ENCODE measurements around the gene C5AR1.
A peak's percentile ranks its signal among the peaks of the same experiment; 100 is the strongest.

DNA sequence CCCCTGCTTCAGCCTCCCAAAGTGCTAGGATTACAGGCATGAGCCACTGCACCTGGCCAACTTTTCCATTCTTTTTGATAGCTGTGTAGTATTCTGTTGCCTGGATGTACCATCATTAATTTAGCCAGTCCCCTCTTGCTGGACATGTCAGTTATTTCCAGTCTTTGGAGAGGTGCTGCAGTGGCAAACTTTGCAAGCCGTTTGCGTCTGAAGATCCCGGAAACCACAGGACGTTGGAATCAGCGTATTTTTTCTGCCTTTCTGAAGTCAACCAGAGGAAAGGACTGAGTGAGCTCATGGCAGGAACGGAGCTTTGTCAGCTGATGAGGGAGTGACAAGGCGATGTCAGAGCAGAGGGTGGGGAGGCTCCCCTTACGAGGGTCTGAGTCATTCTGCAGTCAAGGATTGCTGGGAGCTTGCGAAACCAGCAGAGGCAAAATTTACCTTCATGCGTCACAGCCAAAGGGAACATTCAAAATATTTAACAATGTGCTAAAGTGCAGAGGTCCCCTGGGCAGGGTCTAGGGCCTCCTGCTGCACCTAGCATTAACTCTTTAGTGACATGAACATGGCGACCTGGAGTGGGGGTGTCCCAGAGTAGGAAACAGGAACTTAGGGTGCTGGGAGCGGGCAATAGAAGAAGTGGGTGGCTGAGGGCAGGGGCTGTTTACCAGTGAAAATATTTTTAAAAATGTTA, 5.6 kb downstream of the C5AR1 start:
- TF ChIP-seq POLR2AphosphoS5 (IDR thresholded peaks at IDR 0.05): peak in 2 of 3 donors; percentile 52 to 59
- TF ChIP-seq, protein P1, sequence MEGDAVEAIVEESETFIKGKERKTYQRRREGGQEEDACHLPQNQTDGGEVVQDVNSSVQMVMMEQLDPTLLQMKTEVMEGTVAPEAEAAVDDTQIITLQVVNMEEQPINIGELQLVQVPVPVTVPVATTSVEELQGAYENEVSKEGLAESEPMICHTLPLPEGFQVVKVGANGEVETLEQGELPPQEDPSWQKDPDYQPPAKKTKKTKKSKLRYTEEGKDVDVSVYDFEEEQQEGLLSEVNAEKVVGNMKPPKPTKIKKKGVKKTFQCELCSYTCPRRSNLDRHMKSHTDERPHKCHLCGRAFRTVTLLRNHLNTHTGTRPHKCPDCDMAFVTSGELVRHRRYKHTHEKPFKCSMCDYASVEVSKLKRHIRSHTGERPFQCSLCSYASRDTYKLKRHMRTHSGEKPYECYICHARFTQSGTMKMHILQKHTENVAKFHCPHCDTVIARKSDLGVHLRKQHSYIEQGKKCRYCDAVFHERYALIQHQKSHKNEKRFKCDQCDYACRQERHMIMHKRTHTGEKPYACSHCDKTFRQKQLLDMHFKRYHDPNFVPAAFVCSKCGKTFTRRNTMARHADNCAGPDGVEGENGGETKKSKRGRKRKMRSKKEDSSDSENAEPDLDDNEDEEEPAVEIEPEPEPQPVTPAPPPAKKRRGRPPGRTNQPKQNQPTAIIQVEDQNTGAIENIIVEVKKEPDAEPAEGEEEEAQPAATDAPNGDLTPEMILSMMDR (IDR thresholded peaks at IDR 0.05): no peak
- TF ChIP-seq POLR2A (IDR thresholded peaks at IDR 0.05): no peak

Data from stomach (tissue), 4 donors.